HUES64 (cell line): ENCODE results near the gene ETV6.

Experiments used
- H3K27ac ChIP-seq: 2 replicates; pipeline ENCODE4 v1.7.0; 2013; ENCODE audit warnings: low read depth, low read length, inconsistent platforms
- H3K27me3 ChIP-seq: 2 replicates; pipeline ENCODE4 v1.6.1; 2013; ENCODE audit warnings: mild to moderate bottlenecking, low read length; ENCODE audit not compliant: insufficient read depth
- H3K36me3 ChIP-seq: 2 replicates; pipeline ENCODE4 v1.6.1; 2013; ENCODE audit warnings: mild to moderate bottlenecking, low read length; ENCODE audit not compliant: insufficient read depth
- H3K4me1 ChIP-seq: 2 replicates; pipeline ENCODE4 v1.6.1; 2013; ENCODE audit warnings: mild to moderate bottlenecking, low read length, moderate library complexity; ENCODE audit not compliant: insufficient read depth
- H3K4me3 ChIP-seq: 2 replicates; pipeline ENCODE4 v1.5.1; 2013; ENCODE audit warnings: mild to moderate bottlenecking, low read length, moderate library complexity
- H3K9ac ChIP-seq: 2 replicates; pipeline ENCODE4 v1.6.1; 2013; ENCODE audit warnings: mild to moderate bottlenecking, low read depth, low read length
- H3K9me3 ChIP-seq: 2 replicates; pipeline ENCODE4 v1.6.1; 2013; ENCODE audit warnings: low read depth, low read length; ENCODE audit not compliant: insufficient read depth
- WGBS: fragments of 150-250, 120-280 bp; methylation state at CpG from one replicate; pipeline ENCODE4 v1.1.7; 2013; ENCODE audit warnings: missing lambda C conversion rate; 5-methylcytosine and 5-hydroxymethylcytosine counted together

The ETV6 gene

GRCh38 chr12:11753826-11754225, 104.4 kb downstream of the ETV6 start:
- Histone ChIP-seq H3K4me1 (peaks cover 33% of the 10 kb centered on the region), H3K27me3 (no peaks in the 10 kb centered on the region), H3K36me3 (peaks cover 5% of the 10 kb centered on the region), H3K27ac (no peak overlapping the region), H3K9me3 (no peaks in the 10 kb centered on the region), H3K4me3 (no peak overlapping the region), H3K9ac (no peak overlapping the region)
- 92% methylated on average over 5 of the region's 5 CpGs for WGBS

GRCh38 chr12:11754256-11754655, 104.8 kb downstream of the ETV6 start:
- WGBS: 89% methylated on average over 4 of the region's 4 CpGs
- no peak overlapping the region for H3K4me3 ChIP-seq
- peaks cover 38% of the 10 kb centered on the region for H3K4me1 ChIP-seq
- H3K9me3 ChIP-seq: no peaks in the 10 kb centered on the region
- no peak overlapping the region for H3K27ac ChIP-seq
- H3K36me3 ChIP-seq: peaks cover 5% of the 10 kb centered on the region
- no peak overlapping the region for H3K9ac ChIP-seq
- no peaks in the 10 kb centered on the region for H3K27me3 ChIP-seq

GRCh38 chr12:11755302-11755930, 105.9 kb downstream of the ETV6 start:
- Histone ChIP-seq H3K27ac (no peak overlapping the region), H3K9ac (no peak overlapping the region), H3K4me1 (peaks cover 42% of the 10 kb centered on the region), H3K36me3 (peaks cover 5% of the 10 kb centered on the region), H3K4me3 (no peak overlapping the region), H3K27me3 (no peaks in the 10 kb centered on the region), H3K9me3 (no peaks in the 10 kb centered on the region)
- WGBS: 73% methylated on average over 5 of the region's 5 CpGs

- no peaks in the 10 kb centered on the region for H3K27me3 ChIP-seq
- H3K27ac ChIP-seq: no peak overlapping the region
- H3K4me1 ChIP-seq: peaks cover 42% of the 10 kb centered on the region
- H3K36me3 ChIP-seq: peaks cover 5% of the 10 kb centered on the region
- H3K4me3 ChIP-seq: no peak overlapping the region
- 76% methylated on average over 2 of the region's 2 CpGs for WGBS
- no peak overlapping the region for H3K9ac ChIP-seq
- H3K9me3 ChIP-seq: no peaks in the 10 kb centered on the region
Observed at GRCh38 chr12:11756022-11756421, 106.5 kb downstream of the ETV6 start.

- Histone ChIP-seq H3K27ac (no peak overlapping the region), H3K9ac (no peak overlapping the region), H3K36me3 (peaks cover 5% of the 10 kb centered on the region), H3K4me1 (peaks cover 41% of the 10 kb centered on the region), H3K4me3 (no peak overlapping the region), H3K27me3 (no peaks in the 10 kb centered on the region), H3K9me3 (no peaks in the 10 kb centered on the region)
- 94% methylated on average over 6 of the region's 6 CpGs for WGBS
Observed at GRCh38 chr12:11756523-11756922, 107.0 kb downstream of the ETV6 start.

GRCh38 chr12:11757095-11757494, 107.6 kb downstream of the ETV6 start:
- no peak overlapping the region for H3K27ac ChIP-seq
- peaks cover 35% of the 10 kb centered on the region for H3K4me1 ChIP-seq
- peaks cover 5% of the 10 kb centered on the region for H3K36me3 ChIP-seq
- no peak overlapping the region for H3K4me3 ChIP-seq
- WGBS: 97% methylated on average over 6 of the region's 7 CpGs
- no peaks in the 10 kb centered on the region for H3K27me3 ChIP-seq
- H3K9me3 ChIP-seq: no peaks in the 10 kb centered on the region
- no peak overlapping the region for H3K9ac ChIP-seq

- no peaks in the 10 kb centered on the region for H3K9me3 ChIP-seq
- H3K27ac ChIP-seq: no peak overlapping the region
- 96% methylated on average over 6 of the region's 6 CpGs for WGBS
- H3K4me1 ChIP-seq: peaks cover 31% of the 10 kb centered on the region
- H3K9ac ChIP-seq: no peak overlapping the region
- no peaks in the 10 kb centered on the region for H3K27me3 ChIP-seq
- H3K4me3 ChIP-seq: no peak overlapping the region
- H3K36me3 ChIP-seq: peaks cover 5% of the 10 kb centered on the region
Observed at GRCh38 chr12:11757531-11757930, 108.1 kb downstream of the ETV6 start.

- no peak overlapping the region for H3K27ac ChIP-seq
- H3K36me3 ChIP-seq: peaks cover 5% of the 10 kb centered on the region
- peaks cover 25% of the 10 kb centered on the region for H3K4me1 ChIP-seq
- no peaks in the 10 kb centered on the region for H3K27me3 ChIP-seq
- WGBS: 94% methylated on average over 4 of the region's 4 CpGs
- H3K4me3 ChIP-seq: no peak overlapping the region
- no peaks in the 10 kb centered on the region for H3K9me3 ChIP-seq
- H3K9ac ChIP-seq: no peak overlapping the region
Observed at GRCh38 chr12:11758087-11758486, 108.6 kb downstream of the ETV6 start.

- Histone ChIP-seq H3K36me3 (peaks cover 3% of the 10 kb centered on the region), H3K4me3 (no peak overlapping the region), H3K9me3 (no peaks in the 10 kb centered on the region), H3K27ac (no peak overlapping the region), H3K4me1 (peaks cover 23% of the 10 kb centered on the region), H3K9ac (no peak overlapping the region), H3K27me3 (no peaks in the 10 kb centered on the region)
- whole genome bisulfite sequencing: 87% methylated on average over 13 of the region's 14 CpGs
Observed at GRCh38 chr12:11758510-11759493, 109.3 kb downstream of the ETV6 start.

GRCh38 chr12:11759494-11759878, 110.0 kb downstream of the ETV6 start:
- 96% methylated on average over 5 of the region's 5 CpGs for WGBS
- Histone ChIP-seq H3K36me3 (no peaks in the 10 kb centered on the region; the same call in 1 of the 2 replicates), H3K27ac (no peak overlapping the region), H3K27me3 (no peaks in the 10 kb centered on the region), H3K4me3 (no peak overlapping the region), H3K9me3 (no peaks in the 10 kb centered on the region), H3K4me1 (peaks cover 23% of the 10 kb centered on the region), H3K9ac (no peak overlapping the region)

- Histone ChIP-seq H3K27ac (no peak overlapping the region), H3K4me1 (peaks cover 23% of the 10 kb centered on the region), H3K9me3 (no peaks in the 10 kb centered on the region), H3K9ac (no peak overlapping the region), H3K27me3 (no peaks in the 10 kb centered on the region), H3K36me3 (no peaks in the 10 kb centered on the region; the same call in 1 of the 2 replicates), H3K4me3 (no peak overlapping the region)
- 98% methylated on average over 3 of the region's 3 CpGs for WGBS
Observed at GRCh38 chr12:11759899-11760298, 110.4 kb downstream of the ETV6 start.
